IMR-90 (cell line): ENCODE measurements around the gene RNF32. TPM values are rescaled to one million over a fixed set of nuclear protein-coding genes. Genes with fewer than 3 reads are reported as not detected.

Experiments
- ATAC-seq: fragments of 200-7000 bp; cut with Tn5 transposase; 2 replicates; pipeline ENCODE4 v1.9.1; 2020; ENCODE audit warnings: low read depth, mild to moderate bottlenecking, moderate library complexity
- BruUV-seq: library from RNA; stranded (reverse); fragments of 400-500 nt; replicated peaks from 2 replicates; lab custom pipeline; 2021; lab: Mats Ljungman, UMichigan
- CTCF ChIA-PET: fragments of 300-600 bp; formaldehyde crosslinking; extraction: SDS; loops from one replicate; lab custom pipeline; 2021; ENCODE audit warnings: antibody characterized with exemption; lab: Yijun Ruan, JAX
- POLR2A ChIA-PET: fragments of 300-600 bp; sonication (Branson Sonifier 250); formaldehyde crosslinking; loops from one replicate; lab custom pipeline; 2022; ENCODE audit warnings: antibody characterized with exemption; ENCODE audit not compliant: unreplicated experiment; lab: Charles Lee
- DNase-seq: peaks from one replicate; pipeline ENCODE4 v3.0.0; 2013
- H2AFZ ChIP-seq: replicated peaks from 2 replicates; pipeline ENCODE3; 2013; ENCODE audit warnings: low read length, mild to moderate bottlenecking; ENCODE audit not compliant: poor library complexity
- H2AK5ac ChIP-seq: 2 replicates; pipeline ENCODE4 v1.6.1; 2013; ENCODE audit warnings: low read depth, low read length, inconsistent platforms
- H2AK9ac ChIP-seq: replicated peaks from 2 replicates; pipeline ENCODE3; 2013; ENCODE audit warnings: mild to moderate bottlenecking, low read depth, low read length, moderate library complexity; ENCODE audit not compliant: poor library complexity
- H2BK120ac ChIP-seq: 2 replicates; pipeline ENCODE4 v1.6.1; 2013; ENCODE audit warnings: low read depth, low read length, inconsistent platforms
- H2BK15ac ChIP-seq: 3 replicates; pipeline ENCODE4 v1.6.1; 2013; ENCODE audit warnings: low read depth, low read length, inconsistent platforms
- H2BK20ac ChIP-seq: 2 replicates; pipeline ENCODE4 v1.6.1; 2013; ENCODE audit warnings: low read depth, mild to moderate bottlenecking, inconsistent platforms, low read length, moderate library complexity
- H2BK5ac ChIP-seq: 2 replicates; pipeline ENCODE4 v1.6.1; 2013; ENCODE audit warnings: mild to moderate bottlenecking, low read depth, low read length, inconsistent platforms; ENCODE audit not compliant: poor library complexity, severe bottlenecking
- H3K14ac ChIP-seq: replicated peaks from 2 replicates; pipeline ENCODE4 v1.6.1; 2013; ENCODE audit warnings: low read depth, low read length, inconsistent platforms
- H3K18ac ChIP-seq: 2 replicates; pipeline ENCODE4 v1.6.1; 2013; ENCODE audit warnings: low read depth, low read length, control low read depth
- H3K23ac ChIP-seq: 2 replicates; pipeline ENCODE4 v1.6.1; 2013; ENCODE audit warnings: low read depth, low read length, inconsistent platforms
- H3K27ac ChIP-seq: 2 replicates; pipeline ENCODE4 v1.5.1; 2013; ENCODE audit warnings: mild to moderate bottlenecking, control low read depth, low read length; ENCODE audit not compliant: insufficient read depth
- H3K27me3 ChIP-seq: 2 replicates; pipeline ENCODE4 v1.6.1; 2013; ENCODE audit warnings: low read length; ENCODE audit not compliant: control insufficient read depth, insufficient read depth
- H3K36me3 ChIP-seq: 2 replicates; pipeline ENCODE4 v1.6.1; 2013; ENCODE audit warnings: low read length, mixed read lengths; ENCODE audit not compliant: control insufficient read depth, insufficient read depth
- H3K4ac ChIP-seq: 2 replicates; pipeline ENCODE4 v1.6.1; 2013; ENCODE audit warnings: low read depth, low read length, inconsistent platforms
- H3K4me1 ChIP-seq: 2 replicates; pipeline ENCODE4 v1.6.1; 2013; ENCODE audit warnings: low read length, mixed read lengths; ENCODE audit not compliant: control insufficient read depth, insufficient read depth
- H3K4me2 ChIP-seq: 2 replicates; pipeline ENCODE4 v1.6.1; 2013; ENCODE audit warnings: low read depth, mild to moderate bottlenecking, control low read depth, low read length, moderate library complexity
- H3K4me3 ChIP-seq: 2 replicates; pipeline ENCODE4 v1.5.1; 2013; ENCODE audit warnings: low read depth, mild to moderate bottlenecking, control low read depth, low read length, moderate library complexity; ENCODE audit not compliant: insufficient read depth
- H3K56ac ChIP-seq: 2 replicates; pipeline ENCODE4 v1.6.1; 2013; ENCODE audit warnings: low read length, inconsistent platforms; ENCODE audit not compliant: insufficient read depth; ENCODE audit errors: extremely low read depth
- H3K79me1 ChIP-seq, 2 experiments: 2 replicates each; pipeline ENCODE4 v1.6.1; 2013; ENCODE audit warnings: low read length in 2 of 2, inconsistent platforms in 1 of 2, low read depth in 1 of 2
- H3K9ac ChIP-seq: 2 replicates; pipeline ENCODE4 v1.6.1; 2013; ENCODE audit warnings: low read depth, low read length, control low read depth
- H3K9me1 ChIP-seq: 2 replicates; pipeline ENCODE4 v1.6.1; 2013; ENCODE audit warnings: low read length, inconsistent platforms; ENCODE audit not compliant: insufficient read depth
- H3K9me3 ChIP-seq: 2 replicates; pipeline ENCODE4 v1.6.1; 2013; ENCODE audit warnings: low read length; ENCODE audit not compliant: control insufficient read depth, insufficient read depth
- H4K20me1 ChIP-seq: 2 replicates; pipeline ENCODE4 v1.6.1; 2013; ENCODE audit warnings: low read length, inconsistent platforms; ENCODE audit not compliant: insufficient read depth
- H4K5ac ChIP-seq: 2 replicates; pipeline ENCODE4 v1.6.1; 2013; ENCODE audit warnings: mild to moderate bottlenecking, low read depth, low read length, control low read depth
- H4K8ac ChIP-seq, 2 experiments: 2 replicates each; pipeline ENCODE4 v1.6.1; 2013; ENCODE audit warnings: low read depth in 2 of 2, low read length in 2 of 2, control low read depth in 1 of 2, inconsistent platforms in 1 of 2
- H4K91ac ChIP-seq: 2 replicates; pipeline ENCODE4 v1.6.1; 2013; ENCODE audit warnings: low read depth, low read length, inconsistent platforms; ENCODE audit not compliant: insufficient read depth
- BHLHE40 ChIP-seq: fragments of 150-350 bp; IDR thresholded peaks from 2 replicates; pipeline ENCODE4 v1.6.1; 2016; ENCODE audit warnings: mild to moderate bottlenecking, low read depth, low read length
- CEBPB ChIP-seq: IDR thresholded peaks from 2 replicates; pipeline ENCODE4 v1.6.1; 2012; ENCODE audit warnings: low read depth, low read length, improper control_type of control experiment
- MAFK ChIP-seq: IDR thresholded peaks from 2 replicates; pipeline ENCODE4 v1.6.1; 2012; ENCODE audit warnings: low read depth, low read length, improper control_type of control experiment
- NFE2L2 ChIP-seq: fragments of 150-350 bp; IDR thresholded peaks from 2 replicates; pipeline ENCODE4 v1.6.1; 2016; ENCODE audit warnings: low read depth, mild to moderate bottlenecking, low read length
- POLR2A ChIP-seq: IDR thresholded peaks from 2 replicates; pipeline ENCODE4 v1.6.1; 2012; ENCODE audit warnings: mild to moderate bottlenecking, low read depth, low read length
- RCOR1 ChIP-seq: IDR thresholded peaks from 2 replicates; pipeline ENCODE4 v1.6.1; 2012; ENCODE audit warnings: mild to moderate bottlenecking, low read length, improper control_type of control experiment; ENCODE audit not compliant: insufficient replicate concordance
- SMC3 ChIP-seq: fragments of 150-350 bp; IDR thresholded peaks from 2 replicates; pipeline ENCODE4 v1.6.1; 2016; ENCODE audit warnings: low read depth, mild to moderate bottlenecking, antibody characterized with exemption, low read length, moderate library complexity
- WGBS, 2 experiments: methylation state at CpG; one replicate each; pipeline versions ENCODE4 v1.1.5 to v1.1.7; 2013; ENCODE audit warnings: missing lambda C conversion rate in 2 of 2; ENCODE audit not compliant: insufficient read length in 1 of 2; ENCODE audit errors: extremely low coverage in 2 of 2; 5-methylcytosine and 5-hydroxymethylcytosine counted together
- dilution Hi-C: fragments of 300-500 bp; cut with HindIII; formaldehyde crosslinking; loops from one replicate; pipeline ENCODE4 v1.14.3; 2018; ENCODE audit warnings: low sequenced_read_pairs; ENCODE audit not compliant: unreplicated experiment
- in situ Hi-C: fragments of 300-500 bp; cut with MboI; formaldehyde crosslinking; loops from 3 replicates; pipeline ENCODE4 v1.14.3; 2019; ENCODE audit warnings: low sequenced_read_pairs, inconsistent platforms, mixed read lengths
- intact Hi-C: fragments of 100-400 bp; cut with micrococcal nuclease; formaldehyde crosslinking; loops from 2 replicates; pipeline ENCODE4 v1.10.0; 2022
- polyA plus RNA-seq, 3 experiments: library from polyadenylated mRNA; depleted of rRNA; stranded (reverse); fragments of >200 nt; gene quantifications; 2 replicates each; pipeline ENCODE4 v1.2.3, GENCODE V29; 2012; ENCODE audit warnings: low replicate concordance in 1 of 3
- total RNA-seq: library from RNA; depleted of rRNA; stranded (reverse); fragments of >200 nt; gene quantifications from 2 replicates; pipeline ENCODE4 v1.2.3, GENCODE V29; 2012
- TF ChIP-seq, protein P1 (sequence below): fragments of 150-350 bp; IDR thresholded peaks from 2 replicates; pipeline ENCODE4 v1.6.1; 2016; ENCODE audit warnings: low read depth, mild to moderate bottlenecking, low read length, moderate library complexity, borderline replicate concordance

Gene RNF32
- total and polyA plus RNA-seq, 2 of the 4 experiments (the other 2 are of a cell fraction): 0.36 to 0.63 TPM

DNA sequence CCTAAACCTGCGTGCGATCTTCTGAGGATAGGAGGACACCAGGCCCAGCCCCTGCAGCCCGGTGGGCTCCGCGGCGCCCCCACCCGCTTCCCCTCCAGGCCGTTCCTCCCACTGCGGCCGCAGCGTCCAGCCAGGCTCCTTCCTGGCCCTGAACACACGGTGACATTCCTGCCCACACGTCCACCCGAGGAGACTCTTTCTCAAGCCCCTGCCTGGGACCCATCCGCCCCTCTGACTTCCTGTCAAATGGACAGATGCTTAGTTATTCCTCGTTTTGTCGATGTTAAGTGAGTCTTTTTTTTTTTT, 32.4 kb upstream of the RNF32 start:
- peak overlapping the region; percentile 53; the same call in 1 of the 2 replicates for H3K4me2 ChIP-seq
- in situ Hi-C loops (no loop called here), dilution Hi-C loops (no loop called here)

More for the DNA sequence above, 32.4 kb upstream of the RNF32 start:
- H3K79me1 ChIP-seq: no peaks in the 10 kb centered on the region
- CTCF ChIA-PET: interaction anchor here (0.6 kb wide), 1 partner anchor 81 kb away, joined by 3 read pairs; no protein-coding TSS in a partner anchor
- H2AFZ ChIP-seq: peak overlapping the region; percentile 86
- H3K36me3 ChIP-seq: no peaks in the 10 kb centered on the region
- no peaks in the 10 kb centered on the region for H4K20me1 ChIP-seq
- H3K9me1 ChIP-seq: no peaks in the 10 kb centered on the region
- peaks cover 2% of the 10 kb centered on the region for H3K27me3 ChIP-seq
- H2BK5ac ChIP-seq: no peak overlapping the region
- H2BK20ac ChIP-seq: no peak overlapping the region
- H4K8ac ChIP-seq: no peak overlapping the region
- POLR2A ChIA-PET: no interaction called here
- BruUV-seq: no TSS peak
- TF ChIP-seq BHLHE40: no peak
- TF ChIP-seq POLR2A: no peak
- no peak for TF ChIP-seq NFE2L2
- TF ChIP-seq RCOR1: no peak
- TF ChIP-seq, protein P1, sequence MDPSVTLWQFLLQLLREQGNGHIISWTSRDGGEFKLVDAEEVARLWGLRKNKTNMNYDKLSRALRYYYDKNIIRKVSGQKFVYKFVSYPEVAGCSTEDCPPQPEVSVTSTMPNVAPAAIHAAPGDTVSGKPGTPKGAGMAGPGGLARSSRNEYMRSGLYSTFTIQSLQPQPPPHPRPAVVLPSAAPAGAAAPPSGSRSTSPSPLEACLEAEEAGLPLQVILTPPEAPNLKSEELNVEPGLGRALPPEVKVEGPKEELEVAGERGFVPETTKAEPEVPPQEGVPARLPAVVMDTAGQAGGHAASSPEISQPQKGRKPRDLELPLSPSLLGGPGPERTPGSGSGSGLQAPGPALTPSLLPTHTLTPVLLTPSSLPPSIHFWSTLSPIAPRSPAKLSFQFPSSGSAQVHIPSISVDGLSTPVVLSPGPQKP: no peak
- no peak for TF ChIP-seq SMC3
- TF ChIP-seq CEBPB: no peak
- TF ChIP-seq MAFK: no peak
- H3K18ac ChIP-seq: no peak overlapping the region
- H2AK5ac ChIP-seq: no peak overlapping the region
- no peak overlapping the region for H3K9ac ChIP-seq
- no peak overlapping the region for H3K23ac ChIP-seq
- H2BK15ac ChIP-seq: no peak overlapping the region
- peak overlapping the region; percentile 20 for H3K4me3 ChIP-seq
- H3K14ac ChIP-seq: no peak overlapping the region
- H4K91ac ChIP-seq: no peak overlapping the region
- no peaks in the 10 kb centered on the region for H3K9me3 ChIP-seq
- intact Hi-C loops: no loop called here
- H3K27ac ChIP-seq: no peak overlapping the region
- H3K56ac ChIP-seq: no peak overlapping the region
- H2BK120ac ChIP-seq: no peak overlapping the region
- DNase-seq: no peak
- no peak overlapping the region for H4K5ac ChIP-seq
- H3K4ac ChIP-seq: no peak overlapping the region
- H2AK9ac ChIP-seq: no peak overlapping the region
- ATAC-seq: 0 out of 2 replicates have a peak, but pooled peaks have one; percentile 13
- H3K4me1 ChIP-seq: no peaks in the 10 kb centered on the region
- WGBS, 2 experiments: 58% methylated on average over 8 of the region's 17 CpGs; no CpG with 5 or more reads in 1 of the 2 experiments
